AG09309 (cell line): ENCODE results near the gene FANCM.

Experiments
- DNase-seq: peaks from one replicate; pipeline ENCODE4 v3.0.0-alpha.2; 2010; ENCODE audit warnings: low read depth
- H3K4me3 ChIP-seq: 2 replicates; pipeline ENCODE4 v1.5.1; 2011; ENCODE audit warnings: mild to moderate bottlenecking, low read depth, low read length, moderate library complexity; ENCODE audit not compliant: control insufficient read depth
- TF ChIP-seq, protein P1 (sequence below): IDR thresholded peaks from 2 replicates; pipeline ENCODE4 v1.5.1; 2011; ENCODE audit warnings: mild to moderate bottlenecking, low read depth, low read length, inconsistent platforms; ENCODE audit not compliant: insufficient read depth, control insufficient read depth; ENCODE audit errors: missing control alignments

The FANCM gene

DNA sequence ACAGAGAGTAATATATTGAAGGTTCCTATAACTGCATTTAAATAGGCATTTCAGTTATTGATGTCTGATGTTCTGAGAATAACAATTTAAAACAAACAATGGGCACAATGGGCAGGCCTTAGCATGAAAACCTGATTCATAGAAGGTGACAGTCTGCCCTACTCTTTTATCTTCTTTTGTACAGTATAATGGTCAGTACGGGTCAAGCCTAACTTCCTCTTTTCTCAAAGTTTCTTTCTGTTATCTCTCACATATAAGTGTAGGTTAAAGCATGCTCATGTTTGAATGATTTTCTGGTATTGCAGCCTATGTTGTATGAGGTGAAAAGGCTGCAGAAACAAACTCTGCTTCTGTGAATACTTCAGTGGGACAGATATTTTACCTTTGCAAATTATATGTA is 15.6 kb upstream of the FANCM start:
- no peak overlapping the region for H3K4me3 ChIP-seq
- DNase-seq, result no peak
- TF ChIP-seq, protein P1, sequence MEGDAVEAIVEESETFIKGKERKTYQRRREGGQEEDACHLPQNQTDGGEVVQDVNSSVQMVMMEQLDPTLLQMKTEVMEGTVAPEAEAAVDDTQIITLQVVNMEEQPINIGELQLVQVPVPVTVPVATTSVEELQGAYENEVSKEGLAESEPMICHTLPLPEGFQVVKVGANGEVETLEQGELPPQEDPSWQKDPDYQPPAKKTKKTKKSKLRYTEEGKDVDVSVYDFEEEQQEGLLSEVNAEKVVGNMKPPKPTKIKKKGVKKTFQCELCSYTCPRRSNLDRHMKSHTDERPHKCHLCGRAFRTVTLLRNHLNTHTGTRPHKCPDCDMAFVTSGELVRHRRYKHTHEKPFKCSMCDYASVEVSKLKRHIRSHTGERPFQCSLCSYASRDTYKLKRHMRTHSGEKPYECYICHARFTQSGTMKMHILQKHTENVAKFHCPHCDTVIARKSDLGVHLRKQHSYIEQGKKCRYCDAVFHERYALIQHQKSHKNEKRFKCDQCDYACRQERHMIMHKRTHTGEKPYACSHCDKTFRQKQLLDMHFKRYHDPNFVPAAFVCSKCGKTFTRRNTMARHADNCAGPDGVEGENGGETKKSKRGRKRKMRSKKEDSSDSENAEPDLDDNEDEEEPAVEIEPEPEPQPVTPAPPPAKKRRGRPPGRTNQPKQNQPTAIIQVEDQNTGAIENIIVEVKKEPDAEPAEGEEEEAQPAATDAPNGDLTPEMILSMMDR, result no peak

DNA sequence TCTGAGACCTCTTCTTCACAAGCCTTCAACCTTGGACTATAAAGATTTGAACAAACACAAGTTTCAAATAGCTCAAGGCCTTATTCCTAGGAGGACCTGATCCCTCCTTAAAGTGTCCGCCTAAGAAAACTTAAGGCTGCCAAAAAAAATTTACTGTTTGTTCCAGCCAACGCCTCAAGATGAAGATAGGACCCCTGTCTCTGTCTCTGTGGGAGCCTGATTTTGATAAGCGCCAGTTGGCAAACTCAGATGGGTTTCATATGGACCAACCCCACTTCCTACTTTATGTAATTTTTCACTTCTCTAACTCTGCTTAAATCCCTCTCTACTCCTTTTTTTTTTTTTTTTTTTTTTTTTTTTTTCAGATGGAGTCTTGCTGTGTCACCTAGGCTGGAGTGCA is 12.5 kb upstream of the FANCM start:
- TF ChIP-seq, protein P1, result no peak
- DNase-seq, result no peak
- H3K4me3 ChIP-seq, result no peak overlapping the region

DNA sequence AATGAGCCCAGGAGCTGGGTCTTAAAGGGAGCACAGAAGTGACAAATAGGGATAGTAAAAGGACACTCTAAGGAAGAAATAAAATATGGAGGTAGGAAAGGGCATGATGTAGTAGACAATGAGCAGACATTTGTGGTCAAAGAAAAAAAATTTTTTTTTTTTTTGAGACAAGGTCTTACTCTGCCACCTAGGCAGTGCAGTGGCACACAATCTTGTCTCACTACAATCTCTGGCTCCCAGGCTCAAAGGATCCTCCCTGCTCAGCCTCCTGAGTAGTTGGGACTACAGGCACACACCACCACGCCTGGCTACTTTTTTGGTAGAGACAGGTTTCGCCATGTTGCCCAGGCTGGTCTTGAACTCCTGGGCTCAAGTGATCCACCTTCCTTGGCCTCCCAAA is 10.0 kb upstream of the FANCM start:
- DNase-seq, result no peak
- H3K4me3 ChIP-seq, result no peak overlapping the region
- TF ChIP-seq, protein P1, result no peak

DNA sequence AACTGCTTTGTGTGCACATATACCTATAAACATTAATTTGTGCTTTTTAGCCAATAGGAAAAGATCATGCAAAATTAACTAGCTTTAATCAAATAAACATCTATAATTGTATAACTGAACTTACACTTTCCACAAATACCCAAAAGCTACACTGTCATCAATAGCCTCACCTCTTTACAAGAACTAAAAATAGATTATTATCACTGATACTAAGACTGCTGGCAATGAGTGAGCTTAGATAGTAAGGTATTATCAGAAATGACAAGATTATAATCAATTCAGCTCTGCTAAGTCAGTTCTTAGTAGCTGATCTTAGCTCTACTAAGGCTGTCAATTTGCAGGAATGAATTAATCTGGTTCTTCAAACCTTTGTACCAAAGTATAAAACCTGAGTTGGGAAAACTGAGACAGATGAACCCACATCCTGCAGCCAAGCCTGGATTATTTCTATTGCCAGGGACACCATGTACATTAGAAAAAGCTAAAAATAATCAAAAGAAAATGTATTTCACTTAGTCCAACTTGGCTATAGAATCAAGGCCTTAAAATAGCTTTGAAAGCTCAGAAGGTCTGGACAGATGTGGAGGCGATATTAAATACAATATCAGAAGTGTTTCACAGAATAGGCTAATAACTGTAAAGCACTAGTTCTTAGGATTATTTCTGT is 6.6 kb upstream of the FANCM start:
- TF ChIP-seq, protein P1, result no peak
- no peak for DNase-seq
- H3K4me3 ChIP-seq, result no peak overlapping the region

DNA sequence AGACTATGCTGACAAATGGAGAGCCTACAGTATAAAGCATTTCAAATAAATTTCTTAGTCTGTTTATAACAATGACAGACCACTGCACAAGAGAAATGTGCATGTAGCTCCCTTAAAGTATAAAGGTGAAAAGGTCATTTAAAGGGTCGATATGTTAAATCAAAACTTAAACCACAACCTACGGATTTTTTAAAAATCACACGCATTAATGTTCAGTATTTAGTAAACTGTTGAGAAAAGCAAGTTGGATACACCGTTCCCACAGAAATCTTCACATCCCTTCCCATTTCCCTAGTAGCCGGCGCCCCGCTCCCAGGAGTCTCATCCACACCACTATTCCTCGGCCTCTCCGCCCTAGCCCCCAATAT is 2.1 kb upstream of the FANCM start:
- no peak for DNase-seq
- peak overlapping the region; percentile 94 for H3K4me3 ChIP-seq
- TF ChIP-seq, protein P1, result no peak

DNA sequence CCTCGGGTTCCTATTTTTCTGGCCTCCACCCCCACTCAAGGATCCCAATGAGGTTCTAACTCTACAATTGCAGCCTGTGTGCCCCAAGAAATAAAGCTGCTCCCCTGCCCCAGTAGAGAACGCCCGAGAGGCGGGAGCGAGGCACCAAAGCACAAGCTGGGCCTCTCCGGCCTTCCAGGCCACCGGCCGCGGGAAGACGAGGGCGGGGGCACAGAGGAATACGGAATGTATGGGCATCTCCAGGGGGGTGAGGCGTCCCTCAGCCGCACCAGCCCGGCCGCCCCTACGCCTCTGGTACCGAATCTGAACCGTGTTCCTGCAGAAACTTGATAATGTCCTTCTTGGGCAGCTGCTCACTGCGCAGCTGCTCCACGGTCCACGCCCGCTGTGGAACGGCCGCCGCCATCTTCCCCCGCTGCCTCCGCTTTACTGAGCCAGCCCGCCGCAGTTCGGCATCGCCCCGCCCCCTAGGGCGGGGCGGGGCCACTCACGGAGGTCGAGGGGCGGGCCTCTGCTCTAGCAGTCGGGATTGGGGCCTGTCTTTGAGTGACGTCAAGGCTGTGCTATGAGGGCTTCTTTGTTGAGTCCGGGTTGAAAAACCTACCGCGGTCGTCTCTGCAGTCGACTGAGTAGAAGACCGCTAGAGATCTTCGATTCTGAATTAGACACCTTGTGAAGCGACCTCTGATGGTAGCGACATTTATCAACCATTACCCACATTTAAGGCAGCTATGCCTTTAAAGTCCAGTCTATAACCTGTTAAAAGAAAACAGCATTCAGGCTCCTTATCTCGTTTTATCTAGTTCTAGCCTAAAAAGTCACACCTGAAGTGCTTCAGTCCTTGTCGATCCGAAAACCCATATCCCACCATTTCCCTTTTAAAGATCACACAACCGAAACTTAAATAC is 1.4 kb upstream of the FANCM start, which contains the start of gene FKBP3:
Gene FKBP3 (minus strand): TSS at position 431 of the 908 bp plus-strand sequence. CDS start 25 bp downstream, at position 406.
- peak within 1 kb of the TSS; percentile 94 for H3K4me3 ChIP-seq
- peak; percentile 96 for DNase-seq
- TF ChIP-seq, protein P1, result peak; percentile 27
